Inferior parietal cortex (tissue), 1 donor: ENCODE results near the gene NTN3.
"Not testable (repeated sequence)": the region's sequence is repeated elsewhere in the genome, so short reads cannot be mapped to it uniquely, and the experiment has no call there.

ENCODE experiments used
- DNase-seq: peaks from one replicate; pipeline ENCODE4 v3.0.0-alpha.2; 2016; ENCODE audit errors: extremely low spot score

The NTN3 gene

GRCh38 chr16:2471016-2471652 lies at the start of gene NTN3:
TSS of gene NTN3 (plus strand) at chr16:2471297. CDS start at chr16:2471702, 405 bp downstream.
- no peak for DNase-seq

GRCh38 chr16:2422123-2422867 lies 48.8 kb upstream of the NTN3 start:
- DNase-seq = no peak

- no peak for DNase-seq
Measured at GRCh38 chr16:2424061-2425007, 46.8 kb upstream of the NTN3 start.

GRCh38 chr16:2425008-2425518 lies 46.0 kb upstream of the NTN3 start:
- peak; percentile 13 for DNase-seq

GRCh38 chr16:2425825-2426430 lies 45.2 kb upstream of the NTN3 start:
- no peak for DNase-seq

GRCh38 chr16:2426941-2427361 lies 44.1 kb upstream of the NTN3 start:
- no peak for DNase-seq

- no peak for DNase-seq
Measured at GRCh38 chr16:2427526-2427925, 43.6 kb upstream of the NTN3 start.

GRCh38 chr16:2428051-2428783 lies 42.9 kb upstream of the NTN3 start:
- peak; percentile 15 for DNase-seq

GRCh38 chr16:2428784-2429033 lies 42.4 kb upstream of the NTN3 start:
- no peak for DNase-seq

- peak; percentile 93 for DNase-seq
Measured at GRCh38 chr16:2429034-2429770, 41.9 kb upstream of the NTN3 start, which contains the start of gene CCNF. TSS of gene CCNF (plus strand) at chr16:2429447. CDS start at chr16:2429482, 35 bp downstream.

GRCh38 chr16:2429771-2430663 lies 41.1 kb upstream of the NTN3 start:
- peak; percentile 18 for DNase-seq

GRCh38 chr16:2432286-2432685 lies 38.8 kb upstream of the NTN3 start:
- no peak for DNase-seq

- no peak for DNase-seq
Measured at GRCh38 chr16:2432801-2433505, 38.1 kb upstream of the NTN3 start.

- DNase-seq = not testable (repeated sequence)
Measured at GRCh38 chr16:2435236-2435635, 35.9 kb upstream of the NTN3 start.

- no peak for DNase-seq
Measured at GRCh38 chr16:2436110-2436509, 35.0 kb upstream of the NTN3 start.

- DNase-seq = no peak
Measured at GRCh38 chr16:2437032-2437790, 33.9 kb upstream of the NTN3 start.

- DNase-seq = no peak
Measured at GRCh38 chr16:2438121-2438520, 33.0 kb upstream of the NTN3 start.

- DNase-seq = no peak
Measured at GRCh38 chr16:2439598-2439997, 31.5 kb upstream of the NTN3 start.
